GM19467 (cell line): ENCODE measurements around the gene CAST.

Experiments
- ATAC-seq: cut with Tn5 transposase; IDR thresholded peaks from one replicate; pipeline ENCODE4 v1.9.1; 2021; ENCODE audit warnings: mild to moderate bottlenecking, moderate library complexity; ENCODE audit not compliant: unreplicated experiment

CAST gene

GRCh38 chr5:96709152-96709821, 47.1 kb downstream of the CAST start:
- no peak for ATAC-seq

GRCh38 chr5:96712100-96712746, 50.0 kb downstream of the CAST start:
- no peak for ATAC-seq

GRCh38 chr5:96714450-96714849, 52.3 kb downstream of the CAST start:
- no peak for ATAC-seq

GRCh38 chr5:96714951-96715451, 52.8 kb downstream of the CAST start:
- no peak for ATAC-seq

GRCh38 chr5:96716007-96716406, 53.8 kb downstream of the CAST start:
- no peak for ATAC-seq

GRCh38 chr5:96716716-96717115, 54.5 kb downstream of the CAST start:
- no peak for ATAC-seq

- no peak for ATAC-seq
Measured at GRCh38 chr5:96717874-96718273, 55.7 kb downstream of the CAST start.

GRCh38 chr5:96718635-96719077, 56.5 kb downstream of the CAST start:
- no peak for ATAC-seq

- ATAC-seq = no peak
Measured at GRCh38 chr5:96720408-96720807, 58.2 kb downstream of the CAST start.

GRCh38 chr5:96721351-96721977, 59.3 kb downstream of the CAST start:
- no peak for ATAC-seq

GRCh38 chr5:96725257-96725656, 63.1 kb downstream of the CAST start:
- ATAC-seq = no peak

- no peak for ATAC-seq
Measured at GRCh38 chr5:96726802-96727201, 64.6 kb downstream of the CAST start.

- no peak for ATAC-seq
Measured at GRCh38 chr5:96729156-96729555, 67.0 kb downstream of the CAST start.

- ATAC-seq = no peak
Measured at GRCh38 chr5:96730586-96730985, 68.4 kb downstream of the CAST start.

- no peak for ATAC-seq
Measured at GRCh38 chr5:96733771-96734500, 71.8 kb downstream of the CAST start.

- ATAC-seq = no peak
Measured at GRCh38 chr5:96734871-96735325, 72.7 kb downstream of the CAST start.

GRCh38 chr5:96736937-96737336, 74.8 kb downstream of the CAST start:
- no peak for ATAC-seq

- no peak for ATAC-seq
Measured at GRCh38 chr5:96741106-96741505, 78.9 kb downstream of the CAST start.

- no peak for ATAC-seq
Measured at GRCh38 chr5:96741891-96742309, 79.7 kb downstream of the CAST start.

- ATAC-seq = no peak
Measured at GRCh38 chr5:96742538-96742937, 80.4 kb downstream of the CAST start.

GRCh38 chr5:96743065-96743768, 81.0 kb downstream of the CAST start:
- no peak for ATAC-seq
